GM12874 (cell line): ENCODE measurements around the gene DHCR24.

Experiments used
- CTCF ChIP-seq: IDR thresholded peaks from 2 replicates; pipeline ENCODE4 v1.5.1; 2011; ENCODE audit warnings: low read depth, mild to moderate bottlenecking, control low read depth, low read length, moderate library complexity; ENCODE audit not compliant: insufficient read depth

DHCR24 gene

DNA sequence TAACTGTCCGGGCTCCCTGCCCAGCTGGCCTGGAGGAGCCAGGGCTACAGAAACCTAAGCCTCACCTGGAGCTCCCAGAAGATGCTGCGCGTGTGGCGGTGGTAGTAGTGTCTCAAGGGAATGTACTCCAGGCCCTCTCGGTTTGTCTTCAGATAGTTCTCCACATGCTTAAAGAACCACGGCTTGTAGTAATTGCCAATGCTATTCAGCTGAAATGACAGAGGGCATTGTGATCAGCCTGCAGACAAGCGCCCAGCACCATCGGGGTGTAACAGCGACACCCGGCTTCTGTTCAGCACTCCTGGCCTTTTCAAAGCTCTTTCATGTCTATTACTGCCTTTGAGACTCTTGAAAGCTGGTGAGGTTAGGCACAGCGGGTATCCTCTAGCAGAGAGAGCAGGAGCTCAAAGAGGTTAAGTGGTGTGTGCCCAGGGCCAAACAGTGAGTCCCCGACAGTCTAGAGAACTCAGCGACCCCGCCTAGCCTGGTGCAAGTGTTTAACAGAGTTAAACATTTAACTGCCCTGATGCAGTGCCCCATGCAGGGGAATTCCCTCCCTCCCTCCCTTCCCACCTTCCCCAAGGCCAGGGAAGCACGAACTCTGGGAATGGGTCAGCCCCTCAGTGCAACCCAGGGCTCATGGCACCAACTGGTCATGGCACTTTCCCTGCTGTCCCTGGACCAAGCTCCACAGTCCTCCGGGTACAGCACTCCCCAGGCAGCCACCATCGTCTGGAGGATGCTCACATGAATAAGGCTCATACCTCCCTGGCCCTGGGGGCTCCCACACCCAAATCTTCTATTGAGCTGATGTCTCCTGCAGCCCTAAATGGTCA is 21.5 kb downstream of the DHCR24 start:
- TF ChIP-seq CTCF, result no peak

DNA sequence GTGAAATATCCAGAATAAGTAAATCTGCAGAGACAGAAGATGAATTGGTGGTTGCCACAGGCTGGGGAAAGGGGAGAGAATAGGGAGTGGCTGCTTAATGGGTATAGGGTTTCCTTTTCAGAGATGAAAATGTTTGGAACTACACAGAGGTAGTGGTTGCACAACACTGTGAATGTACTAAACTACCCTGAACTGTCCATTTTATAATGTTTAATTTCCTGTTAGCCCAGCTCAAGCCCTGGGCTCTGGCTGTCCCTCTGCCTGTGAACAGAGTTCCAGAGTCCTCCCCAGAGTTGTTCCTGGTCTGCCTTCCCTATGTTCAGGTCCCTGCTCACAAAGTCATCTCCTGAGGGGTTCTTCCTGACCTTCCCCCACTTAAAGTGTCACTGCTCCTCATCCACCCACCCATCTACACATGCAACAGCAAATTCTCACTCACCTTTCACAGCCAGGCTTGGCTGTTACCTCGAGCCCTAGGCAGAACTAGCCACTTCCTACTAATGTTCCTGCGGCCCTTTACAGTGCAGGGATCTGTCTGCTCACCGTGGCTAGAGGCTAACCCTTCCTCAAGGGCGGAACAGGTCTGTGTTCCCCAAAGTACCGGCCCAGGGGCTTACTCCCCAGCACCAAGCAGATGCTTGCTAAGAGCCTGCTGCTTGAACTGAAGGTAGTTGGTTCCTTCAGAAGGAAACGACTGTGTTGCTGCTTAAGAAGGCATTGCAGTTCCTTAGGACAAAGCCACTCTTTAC is 22.4 kb downstream of the DHCR24 start:
- TF ChIP-seq CTCF, result no peak

GRCh38 chr1:54863267-54863665 is 23.7 kb downstream of the DHCR24 start:
- no peak for TF ChIP-seq CTCF

- TF ChIP-seq CTCF, result no peak
Observed at GRCh38 chr1:54861070-54861761, 25.8 kb downstream of the DHCR24 start.

GRCh38 chr1:54859700-54860391 is 27.1 kb downstream of the DHCR24 start:
- no peak for TF ChIP-seq CTCF

- TF ChIP-seq CTCF, result no peak
Observed at GRCh38 chr1:54857746-54858561, 29.0 kb downstream of the DHCR24 start.
